DND-41 (cell line): Measurements from ENCODE around the gene VPS54.

Experiments
- EZH2 ChIP-seq: IDR thresholded peaks from 3 replicates; pipeline ENCODE4 v1.6.1; 2012; ENCODE audit warnings: borderline replicate concordance, low read depth, mild to moderate bottlenecking, moderate library complexity, low read length, inconsistent platforms; ENCODE audit not compliant: severe bottlenecking
- TF ChIP-seq, protein P1 (sequence below): IDR thresholded peaks from 2 replicates; pipeline ENCODE4 v1.5.1; 2012; ENCODE audit warnings: borderline replicate concordance, low read length, moderate library complexity, mild to moderate bottlenecking; ENCODE audit not compliant: poor library complexity, severe bottlenecking; ENCODE audit errors: extremely low read depth

- TF ChIP-seq, protein P1, sequence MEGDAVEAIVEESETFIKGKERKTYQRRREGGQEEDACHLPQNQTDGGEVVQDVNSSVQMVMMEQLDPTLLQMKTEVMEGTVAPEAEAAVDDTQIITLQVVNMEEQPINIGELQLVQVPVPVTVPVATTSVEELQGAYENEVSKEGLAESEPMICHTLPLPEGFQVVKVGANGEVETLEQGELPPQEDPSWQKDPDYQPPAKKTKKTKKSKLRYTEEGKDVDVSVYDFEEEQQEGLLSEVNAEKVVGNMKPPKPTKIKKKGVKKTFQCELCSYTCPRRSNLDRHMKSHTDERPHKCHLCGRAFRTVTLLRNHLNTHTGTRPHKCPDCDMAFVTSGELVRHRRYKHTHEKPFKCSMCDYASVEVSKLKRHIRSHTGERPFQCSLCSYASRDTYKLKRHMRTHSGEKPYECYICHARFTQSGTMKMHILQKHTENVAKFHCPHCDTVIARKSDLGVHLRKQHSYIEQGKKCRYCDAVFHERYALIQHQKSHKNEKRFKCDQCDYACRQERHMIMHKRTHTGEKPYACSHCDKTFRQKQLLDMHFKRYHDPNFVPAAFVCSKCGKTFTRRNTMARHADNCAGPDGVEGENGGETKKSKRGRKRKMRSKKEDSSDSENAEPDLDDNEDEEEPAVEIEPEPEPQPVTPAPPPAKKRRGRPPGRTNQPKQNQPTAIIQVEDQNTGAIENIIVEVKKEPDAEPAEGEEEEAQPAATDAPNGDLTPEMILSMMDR, result no peak
- TF ChIP-seq EZH2, result no peak
Measured at GRCh38 chr2:64059270-64059669, 40.0 kb upstream of the VPS54 start.
